K562 (cell line): ENCODE data around the gene PTPRU. TPM values are rescaled to one million over a fixed set of nuclear protein-coding genes. Genes with fewer than 3 reads are reported as not detected.

Experiments
- ATAC-seq: fragments of 200-7000 bp; cut with Tn5 transposase; 3 replicates; pipeline ENCODE4 v1.9.1; 2020; ENCODE audit warnings: moderate library complexity
- BruUV-seq: library from RNA; stranded (reverse); fragments of 400-500 nt; replicated peaks from 2 replicates; lab custom pipeline; 2021; lab: Mats Ljungman, UMichigan
- CTCF ChIA-PET: fragments of 300-600 bp; formaldehyde crosslinking; extraction: SDS; loops from one replicate; lab custom pipeline; 2021; ENCODE audit warnings: low intra/inter-chr PET ratio; lab: Yijun Ruan, JAX
- POLR2A ChIA-PET: fragments of 300-600, 350-650 bp; sonication (Branson Sonifier 250); formaldehyde crosslinking; extraction: SDS; loops from one replicate; lab custom pipeline; 2021; ENCODE audit warnings: antibody characterized with exemption, inconsistent platforms; lab: Yijun Ruan, JAX
- DNase-seq, 4 experiments: peaks; one replicate each; pipeline versions ENCODE4 v3.0.0 to v3.0.0-alpha.2; 2011 to 2018; ENCODE audit warnings: low spot score in 3 of 4, mixed read lengths in 3 of 4; ENCODE audit errors: extremely low read depth in 1 of 4
- FAIRE-seq: peaks from 2 replicates; lab custom pipeline; 2011; peaks lifted over from hg19 to GRCh38; lab: Jason Lieb, UNC
- H2AFZ ChIP-seq: 2 replicates; pipeline ENCODE4 v1.6.0; 2011; ENCODE audit warnings: low read depth, low read length, control low read depth, inconsistent platforms
- H3K27ac ChIP-seq: fragments of 200-600 bp; 3 replicates; pipeline ENCODE4 v1.8.0; 2011; ENCODE audit warnings: low read depth, mild to moderate bottlenecking, control low read depth, inconsistent platforms, low read length, moderate library complexity, mixed read lengths; ENCODE audit errors: extremely low read depth
- H3K27me3 ChIP-seq, 2 experiments: fragments of 300-600 bp in 1 of 2; 2 replicates in 1 of 2; 3 replicates in 1 of 2; pipeline versions ENCODE4 v1.6.0 to v1.8.0; 2011; ENCODE audit warnings: inconsistent platforms in 2 of 2, low read length in 2 of 2, mild to moderate bottlenecking in 1 of 2, mixed read lengths in 1 of 2, moderate library complexity in 1 of 2; ENCODE audit not compliant: control insufficient read depth in 2 of 2, insufficient read depth in 2 of 2
- H3K36me3 ChIP-seq: fragments of 300-600 bp; 3 replicates; pipeline ENCODE4 v1.8.0; 2011; ENCODE audit warnings: mild to moderate bottlenecking, low read length, inconsistent platforms; ENCODE audit not compliant: control insufficient read depth, insufficient read depth
- H3K4me1 ChIP-seq, 2 experiments: fragments of 200-600 bp in 1 of 2; replicated peaks in 1 of 2; 2 replicates in 1 of 2; 3 replicates in 1 of 2; pipeline versions ENCODE4 v1.5.1 to v1.8.0; 2011; ENCODE audit warnings: inconsistent platforms in 2 of 2, low read length in 2 of 2, mild to moderate bottlenecking in 1 of 2, mixed read lengths in 1 of 2, moderate library complexity in 1 of 2; ENCODE audit not compliant: control insufficient read depth in 2 of 2, insufficient read depth in 2 of 2
- H3K4me2 ChIP-seq: 2 replicates; pipeline ENCODE4 v1.6.1; 2011; ENCODE audit warnings: low read length, control low read depth, inconsistent platforms, mixed read lengths; ENCODE audit not compliant: insufficient read depth
- H3K4me3 ChIP-seq: fragments of 200-600 bp; sonication (generic), shearing (Covaris generic); 2 replicates; pipeline ENCODE4 v1.5.1; 2016; ENCODE audit warnings: control low read depth, inconsistent platforms
- H3K79me2 ChIP-seq: fragments of 200-600 bp; 3 replicates; pipeline ENCODE4 v1.8.0; 2011; ENCODE audit warnings: low read length, inconsistent platforms; ENCODE audit not compliant: control insufficient read depth, insufficient read depth
- H3K9ac ChIP-seq, 2 experiments: 2 replicates each; pipeline versions ENCODE4 v1.6.0 to v1.6.1; 2011; ENCODE audit warnings: low read depth in 2 of 2, low read length in 2 of 2, control low read depth in 1 of 2, inconsistent platforms in 1 of 2, mild to moderate bottlenecking in 1 of 2, mixed read lengths in 1 of 2; ENCODE audit not compliant: insufficient read depth in 1 of 2
- H3K9me1 ChIP-seq: one replicate; pipeline ENCODE4 v1.6.0; 2011; ENCODE audit warnings: inconsistent platforms, mild to moderate bottlenecking, low read length, moderate library complexity; ENCODE audit not compliant: control insufficient read depth, insufficient read depth
- H3K9me3 ChIP-seq: replicated peaks from 2 replicates; pipeline ENCODE4 v1.5.1; 2011; ENCODE audit warnings: low read depth, low read length, inconsistent platforms; ENCODE audit not compliant: control insufficient read depth, insufficient read depth
- H4K20me1 ChIP-seq: replicated peaks from 2 replicates; pipeline ENCODE4 v1.6.1; 2011; ENCODE audit warnings: low read length, inconsistent platforms, mixed read lengths; ENCODE audit not compliant: control insufficient read depth, insufficient read depth
- DACH1 ChIP-seq: fragments of 450-650 bp; IDR thresholded peaks from 2 replicates; pipeline ENCODE4 v1.6.1; 2018; ENCODE audit not compliant: partially characterized antibody
- HOXB6 ChIP-seq: fragments of 250-450 bp; sonication (Bioruptor Pico); IDR thresholded peaks from 2 replicates; pipeline ENCODE4 v1.5.1; 2022; ENCODE audit warnings: mild to moderate bottlenecking, borderline replicate concordance
- JUND ChIP-seq, 2 experiments: IDR thresholded peaks; 2 replicates in 1 of 2; 3 replicates in 1 of 2; pipeline ENCODE4 v1.6.1; 2011; ENCODE audit warnings: borderline replicate concordance in 2 of 2, low read depth in 2 of 2, low read length in 2 of 2, improper control_type of control experiment in 1 of 2, missing biosample characterization in 1 of 2, missing genetic modification characterization in 1 of 2, missing genetic modification reagents in 1 of 2
- MAFG ChIP-seq: fragments of 450-650 bp; conservative IDR thresholded peaks from 2 replicates; pipeline ENCODE4 v1.6.1; 2016; ENCODE audit warnings: missing genetic modification characterization, missing compliant biosample characterization
- PURB ChIP-seq: sonication (generic); formaldehyde crosslinking; IDR thresholded peaks from 2 replicates; pipeline ENCODE4 v1.9.0; 2021; ENCODE audit warnings: low read depth, mild to moderate bottlenecking, missing genetic modification reagents
- SRSF1 ChIP-seq: fragments of 200-400 bp; formaldehyde crosslinking; IDR thresholded peaks from 2 replicates; pipeline ENCODE4 v1.6.1; 2017; ENCODE audit warnings: mild to moderate bottlenecking, low read depth, low read length, moderate library complexity
- WGBS: fragments of 100-300 bp; shearing (Covaris generic); methylation state at CpG from one replicate; pipeline ENCODE4 v1.1.6; 2016; ENCODE audit warnings: low coverage, mixed read lengths; ENCODE audit not compliant: insufficient coverage; ENCODE audit errors: missing lambda C conversion rate; 5-methylcytosine and 5-hydroxymethylcytosine counted together
- in situ Hi-C: fragments of 300-500 bp; cut with MboI; formaldehyde crosslinking; loops from 4 replicates; pipeline ENCODE4 v1.15.0; 2018; ENCODE audit warnings: inconsistent platforms, mixed read lengths
- intact Hi-C: fragments of 100-400 bp; cut with micrococcal nuclease; formaldehyde crosslinking; loops from 2 replicates; pipeline ENCODE4 v1.14.2; 2022
- polyA plus RNA-seq, 8 experiments: library from polyadenylated mRNA; depleted of rRNA in 4 of 8; stranded (reverse) in 5 of 8; unstranded in 3 of 8; fragments of >200 nt; fragmentation: Nextera tagmentation in 2 of 8; fragmentation: Illumina TruSeq in 1 of 8; extraction: Ambion mirVana in 2 of 8; extraction: Trizol in 1 of 8; gene quantifications; 2 replicates each; pipeline versions ENCODE4 v1.2.1 to v1.2.3, GENCODE V29; 2011 to 2014; ENCODE audit warnings: inconsistent platforms in 1 of 8, missing spikeins in 1 of 8
- total RNA-seq, 7 experiments: library from RNA; depleted of rRNA in 6 of 7; stranded (reverse); fragments of >200 nt in 6 of 7; fragmentation: Illumina TruSeq in 2 of 7; extraction: Trizol in 2 of 7; gene quantifications; 2 replicates each; pipeline versions ENCODE4 v1.2.1 to v1.2.3, GENCODE V29; 2011 to 2021; ENCODE audit warnings: low replicate concordance in 1 of 7
- TF ChIP-seq, protein P1 (sequence below): fragments of 250-450 bp; sonication (Bioruptor Pico); IDR thresholded peaks from 2 replicates; pipeline ENCODE4 v1.5.0; 2020; ENCODE audit warnings: mild to moderate bottlenecking
- TF ChIP-seq, protein P2 (sequence below): fragments of 450-650 bp; IDR thresholded peaks from 2 replicates; pipeline ENCODE4 v1.6.1; 2014; ENCODE audit warnings: low read depth, mild to moderate bottlenecking, moderate library complexity, borderline replicate concordance
- TF ChIP-seq, protein P3 (sequence below): fragments of 450-650 bp; IDR thresholded peaks from 2 replicates; pipeline ENCODE4 v1.6.1; 2016; ENCODE audit warnings: missing biosample characterization, missing genetic modification characterization
- TF ChIP-seq, protein P4 (sequence below): fragments of 250-450 bp; sonication (Bioruptor Pico); IDR thresholded peaks from 2 replicates; pipeline ENCODE4 v1.4.0; 2020; ENCODE audit warnings: mild to moderate bottlenecking, moderate library complexity, borderline replicate concordance

The PTPRU gene
- total and polyA plus RNA-seq, 9 of the 15 experiments (the other 6 are each of a cell fraction or from before 2014, with no cell fraction given) = 0.01 to 2.9 (median 1.0) TPM

DNA sequence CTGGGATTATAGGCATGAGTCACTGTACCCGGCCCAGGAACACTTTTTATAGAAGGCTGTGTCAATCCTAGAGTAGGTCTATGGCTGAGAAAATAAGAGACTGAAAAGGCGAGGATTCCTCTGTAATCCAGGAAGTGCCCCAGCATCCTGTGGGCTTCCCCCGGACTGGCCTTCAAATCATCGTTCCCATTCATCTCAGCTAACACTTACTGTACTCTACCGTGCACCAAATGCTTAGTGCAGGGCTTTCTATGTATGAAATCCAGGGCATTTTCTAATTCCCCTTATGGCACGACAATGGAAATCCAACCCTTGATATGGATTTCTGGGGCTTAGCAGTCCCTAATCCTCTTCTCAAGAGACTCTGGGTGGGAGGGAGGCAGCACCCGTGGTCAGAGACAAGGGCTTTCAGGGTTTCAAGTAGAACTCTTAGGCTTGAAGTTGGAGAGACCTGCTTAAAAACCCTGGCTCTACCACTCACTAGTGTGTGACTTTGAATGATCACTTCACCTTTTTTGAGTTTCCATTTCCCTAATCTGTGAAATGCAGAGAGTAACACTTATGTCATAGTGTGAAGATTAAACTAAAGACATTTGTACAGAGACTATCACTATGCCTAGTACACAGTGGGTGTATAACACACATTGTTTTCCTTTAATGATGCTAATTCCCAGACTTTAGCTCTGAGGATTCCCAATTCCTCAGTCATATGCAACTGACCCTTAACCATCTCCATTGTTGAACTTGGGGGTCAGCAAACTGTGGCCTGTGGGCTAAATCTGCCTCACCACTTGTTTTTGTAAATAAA lies 25.8 kb upstream of the PTPRU start:
- Histone ChIP-seq H3K79me2 (no peaks in the 10 kb centered on the region), H3K4me2 (no peak overlapping the region), H3K4me1 (peaks cover 20% of the 10 kb centered on the region in 2 experiments; a peak in 4 of 5 replicates), H3K9me3 (no peaks in the 10 kb centered on the region), H3K9ac (no peak overlapping the region), H3K27ac (no peak overlapping the region), H3K27me3 (no peaks in the 10 kb centered on the region), H2AFZ (no peak overlapping the region), H3K9me1 (no peaks in the 10 kb centered on the region), H3K4me3 (no peak overlapping the region), H3K36me3 (peaks cover 73% of the 10 kb centered on the region)
- in situ Hi-C loops = no loop called here
- no peak for DNase-seq
- ATAC-seq = no peak
- intact Hi-C loops = no loop called here
- WGBS = 78% methylated on average over 7 of the region's 7 CpGs
- CTCF ChIA-PET = no interaction called here
- FAIRE-seq = no peak
- POLR2A ChIA-PET = interaction anchor here (1.0 to 1.2 kb wide), 2 partner anchors 8 to 16 kb away, joined by 3 to 5 read pairs; no protein-coding TSS in a partner anchor
- TF ChIP-seq, protein P1, sequence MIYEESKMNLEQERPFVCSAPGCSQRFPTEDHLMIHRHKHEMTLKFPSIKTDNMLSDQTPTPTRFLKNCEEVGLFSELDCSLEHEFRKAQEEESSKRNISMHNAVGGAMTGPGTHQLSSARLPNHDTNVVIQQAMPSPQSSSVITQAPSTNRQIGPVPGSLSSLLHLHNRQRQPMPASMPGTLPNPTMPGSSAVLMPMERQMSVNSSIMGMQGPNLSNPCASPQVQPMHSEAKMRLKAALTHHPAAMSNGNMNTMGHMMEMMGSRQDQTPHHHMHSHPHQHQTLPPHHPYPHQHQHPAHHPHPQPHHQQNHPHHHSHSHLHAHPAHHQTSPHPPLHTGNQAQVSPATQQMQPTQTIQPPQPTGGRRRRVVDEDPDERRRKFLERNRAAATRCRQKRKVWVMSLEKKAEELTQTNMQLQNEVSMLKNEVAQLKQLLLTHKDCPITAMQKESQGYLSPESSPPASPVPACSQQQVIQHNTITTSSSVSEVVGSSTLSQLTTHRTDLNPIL (CRISPR knock-in tag) = no peak
- no peak for TF ChIP-seq SRSF1
- no peak for TF ChIP-seq JUND (IDR thresholded peaks at IDR 0.05; ENCODE audit: borderline replicate concordance, low read depth, low read length)
- TF ChIP-seq JUND (tag; IDR thresholded peaks at IDR 0.05; ENCODE audit: borderline replicate concordance, low read depth, low read length) = no peak
- TF ChIP-seq, protein P2, sequence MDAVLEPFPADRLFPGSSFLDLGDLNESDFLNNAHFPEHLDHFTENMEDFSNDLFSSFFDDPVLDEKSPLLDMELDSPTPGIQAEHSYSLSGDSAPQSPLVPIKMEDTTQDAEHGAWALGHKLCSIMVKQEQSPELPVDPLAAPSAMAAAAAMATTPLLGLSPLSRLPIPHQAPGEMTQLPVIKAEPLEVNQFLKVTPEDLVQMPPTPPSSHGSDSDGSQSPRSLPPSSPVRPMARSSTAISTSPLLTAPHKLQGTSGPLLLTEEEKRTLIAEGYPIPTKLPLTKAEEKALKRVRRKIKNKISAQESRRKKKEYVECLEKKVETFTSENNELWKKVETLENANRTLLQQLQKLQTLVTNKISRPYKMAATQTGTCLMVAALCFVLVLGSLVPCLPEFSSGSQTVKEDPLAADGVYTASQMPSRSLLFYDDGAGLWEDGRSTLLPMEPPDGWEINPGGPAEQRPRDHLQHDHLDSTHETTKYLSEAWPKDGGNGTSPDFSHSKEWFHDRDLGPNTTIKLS = no peak
- TF ChIP-seq, protein P3, sequence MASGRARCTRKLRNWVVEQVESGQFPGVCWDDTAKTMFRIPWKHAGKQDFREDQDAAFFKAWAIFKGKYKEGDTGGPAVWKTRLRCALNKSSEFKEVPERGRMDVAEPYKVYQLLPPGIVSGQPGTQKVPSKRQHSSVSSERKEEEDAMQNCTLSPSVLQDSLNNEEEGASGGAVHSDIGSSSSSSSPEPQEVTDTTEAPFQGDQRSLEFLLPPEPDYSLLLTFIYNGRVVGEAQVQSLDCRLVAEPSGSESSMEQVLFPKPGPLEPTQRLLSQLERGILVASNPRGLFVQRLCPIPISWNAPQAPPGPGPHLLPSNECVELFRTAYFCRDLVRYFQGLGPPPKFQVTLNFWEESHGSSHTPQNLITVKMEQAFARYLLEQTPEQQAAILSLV (tag) = no peak
- no peak for TF ChIP-seq HOXB6
- no peak for TF ChIP-seq MAFG (tag)
- TF ChIP-seq, protein P4, sequence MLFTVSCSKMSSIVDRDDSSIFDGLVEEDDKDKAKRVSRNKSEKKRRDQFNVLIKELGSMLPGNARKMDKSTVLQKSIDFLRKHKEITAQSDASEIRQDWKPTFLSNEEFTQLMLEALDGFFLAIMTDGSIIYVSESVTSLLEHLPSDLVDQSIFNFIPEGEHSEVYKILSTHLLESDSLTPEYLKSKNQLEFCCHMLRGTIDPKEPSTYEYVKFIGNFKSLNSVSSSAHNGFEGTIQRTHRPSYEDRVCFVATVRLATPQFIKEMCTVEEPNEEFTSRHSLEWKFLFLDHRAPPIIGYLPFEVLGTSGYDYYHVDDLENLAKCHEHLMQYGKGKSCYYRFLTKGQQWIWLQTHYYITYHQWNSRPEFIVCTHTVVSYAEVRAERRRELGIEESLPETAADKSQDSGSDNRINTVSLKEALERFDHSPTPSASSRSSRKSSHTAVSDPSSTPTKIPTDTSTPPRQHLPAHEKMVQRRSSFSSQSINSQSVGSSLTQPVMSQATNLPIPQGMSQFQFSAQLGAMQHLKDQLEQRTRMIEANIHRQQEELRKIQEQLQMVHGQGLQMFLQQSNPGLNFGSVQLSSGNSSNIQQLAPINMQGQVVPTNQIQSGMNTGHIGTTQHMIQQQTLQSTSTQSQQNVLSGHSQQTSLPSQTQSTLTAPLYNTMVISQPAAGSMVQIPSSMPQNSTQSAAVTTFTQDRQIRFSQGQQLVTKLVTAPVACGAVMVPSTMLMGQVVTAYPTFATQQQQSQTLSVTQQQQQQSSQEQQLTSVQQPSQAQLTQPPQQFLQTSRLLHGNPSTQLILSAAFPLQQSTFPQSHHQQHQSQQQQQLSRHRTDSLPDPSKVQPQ (CRISPR knock-in tag) = no peak
- TF ChIP-seq DACH1 = no peak
- no peak for TF ChIP-seq PURB (CRISPR knock-in tag)
- TF ChIP-seq, all 486 proteins: peak for 0
- BruUV-seq = no TSS peak
- no peaks in the 10 kb centered on the region for H4K20me1 ChIP-seq
